Measurements from ENCODE around the gene UVRAG.

DNA sequence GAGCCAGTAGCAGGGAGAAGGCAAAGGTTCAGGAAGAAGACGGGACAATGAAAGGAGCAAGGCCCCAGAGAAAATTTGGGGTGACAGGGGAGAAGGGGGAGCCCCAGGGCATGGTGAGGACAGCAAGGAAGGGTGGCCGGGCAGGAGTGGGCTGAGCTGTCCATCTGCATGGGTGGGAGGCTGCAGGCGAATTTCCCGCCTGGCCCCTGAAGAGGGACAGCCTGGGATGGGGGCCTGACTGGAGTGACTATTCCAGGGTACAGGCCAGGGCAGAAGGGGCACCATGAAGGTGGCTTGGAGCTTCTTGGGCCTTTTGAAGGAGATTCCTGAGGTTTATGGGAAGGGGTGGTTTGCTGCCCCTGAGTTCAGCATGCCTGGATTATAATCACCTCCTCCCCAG lies 335.1 kb downstream of the UVRAG start:
- TF ChIP-seq, protein P1, sequence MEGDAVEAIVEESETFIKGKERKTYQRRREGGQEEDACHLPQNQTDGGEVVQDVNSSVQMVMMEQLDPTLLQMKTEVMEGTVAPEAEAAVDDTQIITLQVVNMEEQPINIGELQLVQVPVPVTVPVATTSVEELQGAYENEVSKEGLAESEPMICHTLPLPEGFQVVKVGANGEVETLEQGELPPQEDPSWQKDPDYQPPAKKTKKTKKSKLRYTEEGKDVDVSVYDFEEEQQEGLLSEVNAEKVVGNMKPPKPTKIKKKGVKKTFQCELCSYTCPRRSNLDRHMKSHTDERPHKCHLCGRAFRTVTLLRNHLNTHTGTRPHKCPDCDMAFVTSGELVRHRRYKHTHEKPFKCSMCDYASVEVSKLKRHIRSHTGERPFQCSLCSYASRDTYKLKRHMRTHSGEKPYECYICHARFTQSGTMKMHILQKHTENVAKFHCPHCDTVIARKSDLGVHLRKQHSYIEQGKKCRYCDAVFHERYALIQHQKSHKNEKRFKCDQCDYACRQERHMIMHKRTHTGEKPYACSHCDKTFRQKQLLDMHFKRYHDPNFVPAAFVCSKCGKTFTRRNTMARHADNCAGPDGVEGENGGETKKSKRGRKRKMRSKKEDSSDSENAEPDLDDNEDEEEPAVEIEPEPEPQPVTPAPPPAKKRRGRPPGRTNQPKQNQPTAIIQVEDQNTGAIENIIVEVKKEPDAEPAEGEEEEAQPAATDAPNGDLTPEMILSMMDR (conservative IDR thresholded peaks at IDR 0.05; ENCODE audit: low read depth, low read length) = no peak
- no peak for TF ChIP-seq BHLHE40 (IDR thresholded peaks at IDR 0.05; ENCODE audit: low read depth, low read length)
- no peak for TF ChIP-seq POLR2A (IDR thresholded peaks at IDR 0.05; ENCODE audit: low read depth, low read length)
- no peak for TF ChIP-seq FOS (IDR thresholded peaks at IDR 0.05; ENCODE audit: low read depth, low read length)
- no peak for TF ChIP-seq RAD21 (IDR thresholded peaks at IDR 0.05; ENCODE audit: low read length)
- no peak for TF ChIP-seq MXI1 (IDR thresholded peaks at IDR 0.05; ENCODE audit: borderline replicate concordance, low read depth, low read length)
- no peak for TF ChIP-seq MAZ (IDR thresholded peaks at IDR 0.05; ENCODE audit: borderline replicate concordance, low read depth, low read length)
- no peak for TF ChIP-seq RFX5 (IDR thresholded peaks at IDR 0.05; ENCODE audit: low read depth, low read length)
- TF ChIP-seq, protein P2, sequence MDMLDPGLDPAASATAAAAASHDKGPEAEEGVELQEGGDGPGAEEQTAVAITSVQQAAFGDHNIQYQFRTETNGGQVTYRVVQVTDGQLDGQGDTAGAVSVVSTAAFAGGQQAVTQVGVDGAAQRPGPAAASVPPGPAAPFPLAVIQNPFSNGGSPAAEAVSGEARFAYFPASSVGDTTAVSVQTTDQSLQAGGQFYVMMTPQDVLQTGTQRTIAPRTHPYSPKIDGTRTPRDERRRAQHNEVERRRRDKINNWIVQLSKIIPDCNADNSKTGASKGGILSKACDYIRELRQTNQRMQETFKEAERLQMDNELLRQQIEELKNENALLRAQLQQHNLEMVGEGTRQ (IDR thresholded peaks at IDR 0.05; ENCODE audit: low read depth, low read length) = no peak
- TF ChIP-seq RCOR1 (IDR thresholded peaks at IDR 0.05; ENCODE audit: insufficient replicate concordance, low read length) = no peak
- TF ChIP-seq, protein P3, sequence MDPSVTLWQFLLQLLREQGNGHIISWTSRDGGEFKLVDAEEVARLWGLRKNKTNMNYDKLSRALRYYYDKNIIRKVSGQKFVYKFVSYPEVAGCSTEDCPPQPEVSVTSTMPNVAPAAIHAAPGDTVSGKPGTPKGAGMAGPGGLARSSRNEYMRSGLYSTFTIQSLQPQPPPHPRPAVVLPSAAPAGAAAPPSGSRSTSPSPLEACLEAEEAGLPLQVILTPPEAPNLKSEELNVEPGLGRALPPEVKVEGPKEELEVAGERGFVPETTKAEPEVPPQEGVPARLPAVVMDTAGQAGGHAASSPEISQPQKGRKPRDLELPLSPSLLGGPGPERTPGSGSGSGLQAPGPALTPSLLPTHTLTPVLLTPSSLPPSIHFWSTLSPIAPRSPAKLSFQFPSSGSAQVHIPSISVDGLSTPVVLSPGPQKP (IDR thresholded peaks at IDR 0.05; ENCODE audit: borderline replicate concordance, low read depth, low read length) = no peak

Measured in IMR-90 (cell line).